ENCODE measurements around the gene APEX1.
A peak's percentile ranks its signal among the peaks of the same experiment; 100 is the strongest.

Gene APEX1

GRCh38 chr14:20492486-20492885, 37.5 kb downstream of the APEX1 start:
- no peak overlapping the region for H3K4ac ChIP-seq (ENCODE audit: low read depth, low read length)
- no peak overlapping the region for H3K9ac ChIP-seq (ENCODE audit: low read length)
- WGBS (ENCODE audit: extremely low coverage, insufficient coverage, low lambda C conversion rate): no CpG with 5 or more reads among the region's 4 CpGs
- no peaks in the 10 kb centered on the region for H3K36me3 ChIP-seq (ENCODE audit: control insufficient read depth, insufficient read depth, low read length)
- H3K23ac ChIP-seq (ENCODE audit: low read length): no peak overlapping the region
- no peak overlapping the region for H2BK120ac ChIP-seq (ENCODE audit: low read depth, low read length)
- H3K27ac ChIP-seq (ENCODE audit: low read depth, low read length): no peak overlapping the region
- no peak overlapping the region for H4K8ac ChIP-seq (ENCODE audit: low read depth, low read length)
- no peak overlapping the region for H4K5ac ChIP-seq (ENCODE audit: low read length)
- H3K4me1 ChIP-seq (ENCODE audit: control insufficient read depth, low read depth, low read length): peaks cover 3% of the 10 kb centered on the region
- H2AK5ac ChIP-seq (ENCODE audit: low read length): no peak overlapping the region
- H2BK5ac ChIP-seq (ENCODE audit: low read length): no peak overlapping the region
- H3K56ac ChIP-seq (ENCODE audit: low read length): no peak overlapping the region
- no peaks in the 10 kb centered on the region for H3K79me1 ChIP-seq (ENCODE audit: low read length)
- no peak overlapping the region for H2BK15ac ChIP-seq (replicated peaks; ENCODE audit: low read depth)
- no peaks in the 10 kb centered on the region for H3K27me3 ChIP-seq (ENCODE audit: insufficient read depth, low read length, poor library complexity)
- no peaks in the 10 kb centered on the region for H3K79me2 ChIP-seq (ENCODE audit: control insufficient read depth, insufficient read depth, low read length)
- H3K4me3 ChIP-seq (ENCODE audit: low read length): no peak overlapping the region
- no peak for DNase-seq
- H3K4me2 ChIP-seq (ENCODE audit: low read length): no peak overlapping the region
- no peak overlapping the region for H3K18ac ChIP-seq (ENCODE audit: low read length)

- no peak overlapping the region for H4K8ac ChIP-seq (ENCODE audit: low read depth, low read length)
- no peak overlapping the region for H2BK5ac ChIP-seq (ENCODE audit: low read length)
- no peak for DNase-seq
- H4K5ac ChIP-seq (ENCODE audit: low read length): no peak overlapping the region
- peak overlapping the region; percentile 62 for H3K4ac ChIP-seq (ENCODE audit: low read depth, low read length)
- no peak overlapping the region for H3K56ac ChIP-seq (ENCODE audit: low read length)
- H2BK120ac ChIP-seq (ENCODE audit: low read depth, low read length): no peak overlapping the region
- no peak overlapping the region for H3K18ac ChIP-seq (ENCODE audit: low read length)
- no peaks in the 10 kb centered on the region for H3K79me2 ChIP-seq (ENCODE audit: control insufficient read depth, insufficient read depth, low read length)
- no peak overlapping the region for H2AK5ac ChIP-seq (ENCODE audit: low read length)
- no peak overlapping the region for H3K27ac ChIP-seq (ENCODE audit: low read depth, low read length)
- no peaks in the 10 kb centered on the region for H3K36me3 ChIP-seq (ENCODE audit: control insufficient read depth, insufficient read depth, low read length)
- H3K4me1 ChIP-seq (ENCODE audit: control insufficient read depth, low read depth, low read length): peaks cover 3% of the 10 kb centered on the region
- no peak overlapping the region for H3K4me2 ChIP-seq (ENCODE audit: low read length)
- H3K23ac ChIP-seq (ENCODE audit: low read length): no peak overlapping the region
- WGBS (ENCODE audit: extremely low coverage, insufficient coverage, low lambda C conversion rate): no CpG with 5 or more reads among the region's 2 CpGs
- H3K27me3 ChIP-seq (ENCODE audit: insufficient read depth, low read length, poor library complexity): no peaks in the 10 kb centered on the region
- H3K79me1 ChIP-seq (ENCODE audit: low read length): no peaks in the 10 kb centered on the region
- H3K4me3 ChIP-seq (ENCODE audit: low read length): no peak overlapping the region
- H2BK15ac ChIP-seq (replicated peaks; ENCODE audit: low read depth): no peak overlapping the region
- H3K9ac ChIP-seq (ENCODE audit: low read length): no peak overlapping the region
Observed at GRCh38 chr14:20493634-20494033, 38.6 kb downstream of the APEX1 start.

- Histone ChIP-seq H2BK120ac (ENCODE audit: low read depth, low read length) (no peak overlapping the region), H2BK5ac (ENCODE audit: low read length) (no peak overlapping the region), H3K9ac (ENCODE audit: low read length) (no peak overlapping the region), H3K4ac (ENCODE audit: low read depth, low read length) (no peak overlapping the region), H2AK5ac (ENCODE audit: low read length) (no peak overlapping the region), H3K79me1 (ENCODE audit: low read length) (no peaks in the 10 kb centered on the region), H3K36me3 (ENCODE audit: control insufficient read depth, insufficient read depth, low read length) (no peaks in the 10 kb centered on the region), H3K18ac (ENCODE audit: low read length) (no peak overlapping the region), H2BK15ac (replicated peaks; ENCODE audit: low read depth) (no peak overlapping the region), H3K79me2 (ENCODE audit: control insufficient read depth, insufficient read depth, low read length) (no peaks in the 10 kb centered on the region), H4K5ac (ENCODE audit: low read length) (no peak overlapping the region), H3K27ac (ENCODE audit: low read depth, low read length) (no peak overlapping the region), H4K8ac (ENCODE audit: low read depth, low read length) (no peak overlapping the region), H3K4me2 (ENCODE audit: low read length) (no peak overlapping the region), H3K4me3 (ENCODE audit: low read length) (no peak overlapping the region), H3K56ac (ENCODE audit: low read length) (no peak overlapping the region), H3K4me1 (ENCODE audit: control insufficient read depth, low read depth, low read length) (peaks cover 5% of the 10 kb centered on the region), H3K27me3 (ENCODE audit: insufficient read depth, low read length, poor library complexity) (no peaks in the 10 kb centered on the region), H3K23ac (ENCODE audit: low read length) (no peak overlapping the region)
- peak; percentile 82 for DNase-seq
- WGBS (ENCODE audit: extremely low coverage, insufficient coverage, low lambda C conversion rate): no CpG with 5 or more reads among the region's 8 CpGs
Observed at GRCh38 chr14:20494935-20495766, 40.1 kb downstream of the APEX1 start.

GRCh38 chr14:20498622-20499021, 43.6 kb downstream of the APEX1 start:
- H2BK5ac ChIP-seq (ENCODE audit: low read length): peak overlapping the region; percentile 29
- no peak for DNase-seq
- H3K9ac ChIP-seq (ENCODE audit: low read length): no peak overlapping the region
- H4K5ac ChIP-seq (ENCODE audit: low read length): no peak overlapping the region
- no peaks in the 10 kb centered on the region for H3K79me1 ChIP-seq (ENCODE audit: low read length)
- H3K27ac ChIP-seq (ENCODE audit: low read depth, low read length): no peak overlapping the region
- H3K56ac ChIP-seq (ENCODE audit: low read length): peak overlapping the region; percentile 44
- H3K27me3 ChIP-seq (ENCODE audit: insufficient read depth, low read length, poor library complexity): no peaks in the 10 kb centered on the region
- peak overlapping the region; percentile 82 for H2BK120ac ChIP-seq (ENCODE audit: low read depth, low read length)
- H3K4me2 ChIP-seq (ENCODE audit: low read length): no peak overlapping the region
- H3K4me3 ChIP-seq (ENCODE audit: low read length): no peak overlapping the region
- H2BK15ac ChIP-seq (replicated peaks; ENCODE audit: low read depth): peak overlapping the region; percentile 74
- H3K23ac ChIP-seq (ENCODE audit: low read length): no peak overlapping the region
- no peak overlapping the region for H4K8ac ChIP-seq (ENCODE audit: low read depth, low read length)
- no peaks in the 10 kb centered on the region for H3K79me2 ChIP-seq (ENCODE audit: control insufficient read depth, insufficient read depth, low read length)
- peak overlapping the region; percentile 94 for H3K18ac ChIP-seq (ENCODE audit: low read length)
- H3K36me3 ChIP-seq (ENCODE audit: control insufficient read depth, insufficient read depth, low read length): no peaks in the 10 kb centered on the region
- peaks cover 5% of the 10 kb centered on the region for H3K4me1 ChIP-seq (ENCODE audit: control insufficient read depth, low read depth, low read length)
- peak overlapping the region; percentile 29 for H2AK5ac ChIP-seq (ENCODE audit: low read length)
- peak overlapping the region; percentile 55 for H3K4ac ChIP-seq (ENCODE audit: low read depth, low read length)
- WGBS (ENCODE audit: extremely low coverage, insufficient coverage, low lambda C conversion rate): no CpG with 5 or more reads among the region's 2 CpGs

GRCh38 chr14:20499108-20499507, 44.1 kb downstream of the APEX1 start:
- Histone ChIP-seq H3K79me1 (ENCODE audit: low read length) (no peaks in the 10 kb centered on the region), H3K56ac (ENCODE audit: low read length) (no peak overlapping the region)
- no CpG with 5 or more reads among the region's 4 CpGs for WGBS (ENCODE audit: extremely low coverage, insufficient coverage, low lambda C conversion rate)

More at GRCh38 chr14:20499108-20499507, 44.1 kb downstream of the APEX1 start:
- Histone ChIP-seq H2BK120ac (ENCODE audit: low read depth, low read length) (no peak overlapping the region), H3K18ac (ENCODE audit: low read length) (no peak overlapping the region), H3K27ac (ENCODE audit: low read depth, low read length) (no peak overlapping the region), H3K23ac (ENCODE audit: low read length) (no peak overlapping the region), H3K27me3 (ENCODE audit: insufficient read depth, low read length, poor library complexity) (no peaks in the 10 kb centered on the region), H3K4me3 (ENCODE audit: low read length) (no peak overlapping the region), H3K79me2 (ENCODE audit: control insufficient read depth, insufficient read depth, low read length) (no peaks in the 10 kb centered on the region), H3K9ac (ENCODE audit: low read length) (no peak overlapping the region), H3K4me2 (ENCODE audit: low read length) (no peak overlapping the region), H4K5ac (ENCODE audit: low read length) (no peak overlapping the region), H4K8ac (ENCODE audit: low read depth, low read length) (no peak overlapping the region), H2BK5ac (ENCODE audit: low read length) (no peak overlapping the region), H3K4me1 (ENCODE audit: control insufficient read depth, low read depth, low read length) (peaks cover 5% of the 10 kb centered on the region), H3K4ac (ENCODE audit: low read depth, low read length) (no peak overlapping the region), H3K36me3 (ENCODE audit: control insufficient read depth, insufficient read depth, low read length) (no peaks in the 10 kb centered on the region), H2AK5ac (ENCODE audit: low read length) (no peak overlapping the region), H2BK15ac (replicated peaks; ENCODE audit: low read depth) (no peak overlapping the region)
- DNase-seq: peak; percentile 75
